ENCODE measurements around the gene TEX10. TPM values are rescaled to one million over a fixed set of nuclear protein-coding genes. Genes with fewer than 3 reads are reported as not detected.
A peak's percentile ranks its signal among the peaks of the same experiment; 100 is the strongest.

The TEX10 gene
- 30.6 TPM for polyA plus RNA-seq (2013, experiment 1 of 2)
- polyA plus RNA-seq (2013, experiment 2 of 2): 30.5 TPM

GRCh38 chr9:100352727-100353505, at the start of gene TEX10:
TSS of gene TEX10 (minus strand) at chr9:100352942. CDS start at chr9:100349363, 3,579 bp downstream.
- Histone ChIP-seq H3K9me3 (replicated peaks in 1 of 2; ENCODE audit: control insufficient read depth in 2 of 2, insufficient read depth in 1 of 2, low read depth in 1 of 2, low read length in 2 of 2) (peaks cover 5 to 27% of the 10 kb centered on the region in 2 donors), H2AFZ (ENCODE audit: low read length) (peak within 1 kb of the TSS; percentile 90)
- WGBS, 2 donors (ENCODE audit: extremely low coverage in 2 of 2, insufficient read length in 2 of 2, insufficient replicate concordance in 1 of 2): no CpG with 5 or more reads among the region's 53 CpGs

GRCh38 chr9:100401042-100401441, 48.3 kb upstream of the TEX10 start:
- no peak overlapping the region for H4K91ac ChIP-seq (ENCODE audit: low read depth, low read length, poor library complexity)
- H2BK120ac ChIP-seq (ENCODE audit: low read depth, low read length): no peak overlapping the region
- H3K27ac ChIP-seq (replicated peaks; ENCODE audit: low read length): no peak overlapping the region
- no peak overlapping the region for H3K4me3 ChIP-seq (ENCODE audit: low read length in 2 of 2)
- H3K14ac ChIP-seq (ENCODE audit: low read length): no peak overlapping the region
- no peak overlapping the region for H2BK12ac ChIP-seq (ENCODE audit: low read length)
- H2BK5ac ChIP-seq (ENCODE audit: low read length): no peak overlapping the region
- H4K8ac ChIP-seq (ENCODE audit: low read depth, low read length): no peak overlapping the region
- H3K36me3 ChIP-seq (replicated peaks in 1 of 2; ENCODE audit: control insufficient read depth in 2 of 2, insufficient read depth in 2 of 2, low read length in 2 of 2): no peaks in the 10 kb centered on the region
- no peak overlapping the region for H2AK5ac ChIP-seq (ENCODE audit: low read depth, low read length)
- no peak overlapping the region for H3K9ac ChIP-seq (ENCODE audit: low read depth, low read length, poor library complexity)
- H2BK15ac ChIP-seq (ENCODE audit: low read length): no peak overlapping the region
- no peak overlapping the region for H3K4me2 ChIP-seq (ENCODE audit: insufficient read depth, low read length, poor library complexity, severe bottlenecking)
- WGBS, 2 donors (ENCODE audit: extremely low coverage in 2 of 2, insufficient read length in 2 of 2, insufficient replicate concordance in 1 of 2): no CpG with 5 or more reads among the region's 1 CpG
- no peaks in the 10 kb centered on the region for H3K9me3 ChIP-seq (replicated peaks in 1 of 2; ENCODE audit: control insufficient read depth in 2 of 2, insufficient read depth in 1 of 2, low read depth in 1 of 2, low read length in 2 of 2)
- H3K18ac ChIP-seq (ENCODE audit: low read length): no peak overlapping the region
- H3K4ac ChIP-seq (ENCODE audit: low read length): no peak overlapping the region
- no peak overlapping the region for H3K23ac ChIP-seq (ENCODE audit: low read depth, low read length, poor library complexity)
- no peak overlapping the region for H2AFZ ChIP-seq (ENCODE audit: low read length)
- DNase-seq (ENCODE audit: low spot score): no peak
- no peaks in the 10 kb centered on the region for H3K27me3 ChIP-seq (ENCODE audit: control insufficient read depth in 3 of 3, insufficient read depth in 3 of 3, low read depth in 1 of 3, low read length in 3 of 3)
- H3K4me1 ChIP-seq (ENCODE audit: control insufficient read depth in 2 of 2, insufficient read depth in 1 of 2, low read depth in 1 of 2, low read length in 2 of 2): no peaks in the 10 kb centered on the region
- no peaks in the 10 kb centered on the region for H3K79me1 ChIP-seq (ENCODE audit: low read depth, low read length)

More at GRCh38 chr9:100352727-100353505, at the start of gene TEX10:
- Histone ChIP-seq H2BK15ac (ENCODE audit: low read length) (no peak within 1 kb of the TSS), H3K4me2 (ENCODE audit: insufficient read depth, low read length, poor library complexity, severe bottlenecking) (peak within 1 kb of the TSS; percentile 66), H3K9ac (ENCODE audit: low read depth, low read length, poor library complexity) (peak within 1 kb of the TSS; percentile 96), H3K18ac (ENCODE audit: low read length) (peak within 1 kb of the TSS; percentile 91), H4K91ac (ENCODE audit: low read depth, low read length, poor library complexity) (no peak within 1 kb of the TSS), H3K4me1 (ENCODE audit: control insufficient read depth in 2 of 2, insufficient read depth in 1 of 2, low read depth in 1 of 2, low read length in 2 of 2) (peaks cover 6 to 14% of the 10 kb centered on the region in 2 donors), H2BK12ac (ENCODE audit: low read length) (no peak within 1 kb of the TSS), H3K14ac (ENCODE audit: low read length) (peak within 1 kb of the TSS; percentile 97), H2BK5ac (ENCODE audit: low read length) (peak within 1 kb of the TSS; percentile 34), H2BK120ac (ENCODE audit: low read depth, low read length) (peak within 1 kb of the TSS; percentile 68), H3K23ac (ENCODE audit: low read depth, low read length, poor library complexity) (peak within 1 kb of the TSS; percentile 61), H3K79me1 (ENCODE audit: low read depth, low read length) (no peaks in the 10 kb centered on the region), H2AK5ac (ENCODE audit: low read depth, low read length) (peak within 1 kb of the TSS; percentile 92), H3K27ac (replicated peaks; ENCODE audit: low read length) (peak within 1 kb of the TSS; percentile 72), H3K4me3 (ENCODE audit: low read length in 2 of 2) (peak within 1 kb of the TSS; percentile 86 to 94), H3K27me3 (ENCODE audit: control insufficient read depth in 3 of 3, insufficient read depth in 3 of 3, low read depth in 1 of 3, low read length in 3 of 3) (no peaks in the 10 kb centered on the region), H3K4ac (ENCODE audit: low read length) (no peak within 1 kb of the TSS), H3K36me3 (replicated peaks in 1 of 2; ENCODE audit: control insufficient read depth in 2 of 2, insufficient read depth in 2 of 2, low read length in 2 of 2) (peaks cover 5 to 46% of the 10 kb centered on the region in 2 donors), H4K8ac (ENCODE audit: low read depth, low read length) (no peak within 1 kb of the TSS)
- DNase-seq (ENCODE audit: low spot score): peak; percentile 87

- no peak for DNase-seq (ENCODE audit: low spot score)
- Histone ChIP-seq H3K9ac (ENCODE audit: low read depth, low read length, poor library complexity) (no peak overlapping the region), H2AK5ac (ENCODE audit: low read depth, low read length) (no peak overlapping the region), H3K4ac (ENCODE audit: low read length) (no peak overlapping the region), H2BK12ac (ENCODE audit: low read length) (no peak overlapping the region), H2BK120ac (ENCODE audit: low read depth, low read length) (no peak overlapping the region), H2AFZ (ENCODE audit: low read length) (no peak overlapping the region), H3K23ac (ENCODE audit: low read depth, low read length, poor library complexity) (no peak overlapping the region), H2BK15ac (ENCODE audit: low read length) (no peak overlapping the region), H3K27ac (replicated peaks; ENCODE audit: low read length) (no peak overlapping the region), H2BK5ac (ENCODE audit: low read length) (no peak overlapping the region), H3K4me1 (ENCODE audit: control insufficient read depth in 2 of 2, insufficient read depth in 1 of 2, low read depth in 1 of 2, low read length in 2 of 2) (no peaks in the 10 kb centered on the region), H3K14ac (ENCODE audit: low read length) (no peak overlapping the region), H3K18ac (ENCODE audit: low read length) (no peak overlapping the region), H3K27me3 (ENCODE audit: control insufficient read depth in 3 of 3, insufficient read depth in 3 of 3, low read depth in 1 of 3, low read length in 3 of 3) (no peaks in the 10 kb centered on the region), H3K9me3 (replicated peaks in 1 of 2; ENCODE audit: control insufficient read depth in 2 of 2, insufficient read depth in 1 of 2, low read depth in 1 of 2, low read length in 2 of 2) (peaks cover 0 to 3% of the 10 kb centered on the region in 2 donors), H3K4me2 (ENCODE audit: insufficient read depth, low read length, poor library complexity, severe bottlenecking) (no peak overlapping the region), H3K4me3 (ENCODE audit: low read length in 2 of 2) (no peak overlapping the region), H3K36me3 (replicated peaks in 1 of 2; ENCODE audit: control insufficient read depth in 2 of 2, insufficient read depth in 2 of 2, low read length in 2 of 2) (peaks cover 2 to 5% of the 10 kb centered on the region in 2 donors), H4K91ac (ENCODE audit: low read depth, low read length, poor library complexity) (no peak overlapping the region), H3K79me1 (ENCODE audit: low read depth, low read length) (no peaks in the 10 kb centered on the region), H4K8ac (ENCODE audit: low read depth, low read length) (no peak overlapping the region)
- no CpG with 5 or more reads among the region's 3 CpGs for WGBS, 2 donors (ENCODE audit: extremely low coverage in 2 of 2, insufficient read length in 2 of 2, insufficient replicate concordance in 1 of 2)
Measured at GRCh38 chr9:100397529-100398266, 45.0 kb upstream of the TEX10 start.

GRCh38 chr9:100396769-100397168, 44.0 kb upstream of the TEX10 start:
- H4K91ac ChIP-seq (ENCODE audit: low read depth, low read length, poor library complexity): no peak overlapping the region

More at GRCh38 chr9:100396769-100397168, 44.0 kb upstream of the TEX10 start:
- no peak overlapping the region for H2BK5ac ChIP-seq (ENCODE audit: low read length)
- H3K79me1 ChIP-seq (ENCODE audit: low read depth, low read length): no peaks in the 10 kb centered on the region
- no peaks in the 10 kb centered on the region for H3K27me3 ChIP-seq (ENCODE audit: control insufficient read depth in 3 of 3, insufficient read depth in 3 of 3, low read depth in 1 of 3, low read length in 3 of 3)
- no peak overlapping the region for H3K18ac ChIP-seq (ENCODE audit: low read length)
- H3K27ac ChIP-seq (replicated peaks; ENCODE audit: low read length): no peak overlapping the region
- no peak overlapping the region for H3K4ac ChIP-seq (ENCODE audit: low read length)
- no peak overlapping the region for H4K8ac ChIP-seq (ENCODE audit: low read depth, low read length)
- H3K4me3 ChIP-seq (ENCODE audit: low read length in 2 of 2): no peak overlapping the region
- no peak overlapping the region for H2BK15ac ChIP-seq (ENCODE audit: low read length)
- H2BK12ac ChIP-seq (ENCODE audit: low read length): no peak overlapping the region
- H3K9ac ChIP-seq (ENCODE audit: low read depth, low read length, poor library complexity): no peak overlapping the region
- H3K4me1 ChIP-seq (ENCODE audit: control insufficient read depth in 2 of 2, insufficient read depth in 1 of 2, low read depth in 1 of 2, low read length in 2 of 2): no peaks in the 10 kb centered on the region
- no peak overlapping the region for H3K14ac ChIP-seq (ENCODE audit: low read length)
- no peak overlapping the region for H3K23ac ChIP-seq (ENCODE audit: low read depth, low read length, poor library complexity)
- H3K4me2 ChIP-seq (ENCODE audit: insufficient read depth, low read length, poor library complexity, severe bottlenecking): no peak overlapping the region
- H3K9me3 ChIP-seq (replicated peaks in 1 of 2; ENCODE audit: control insufficient read depth in 2 of 2, insufficient read depth in 1 of 2, low read depth in 1 of 2, low read length in 2 of 2): peaks cover 2 to 3% of the 10 kb centered on the region in 2 donors
- no peak overlapping the region for H2AFZ ChIP-seq (ENCODE audit: low read length)
- peaks cover 2 to 7% of the 10 kb centered on the region in 2 donors for H3K36me3 ChIP-seq (replicated peaks in 1 of 2; ENCODE audit: control insufficient read depth in 2 of 2, insufficient read depth in 2 of 2, low read length in 2 of 2)
- no peak overlapping the region for H2BK120ac ChIP-seq (ENCODE audit: low read depth, low read length)
- no CpG with 5 or more reads among the region's 9 CpGs for WGBS, 2 donors (ENCODE audit: extremely low coverage in 2 of 2, insufficient read length in 2 of 2, insufficient replicate concordance in 1 of 2)
- H2AK5ac ChIP-seq (ENCODE audit: low read depth, low read length): no peak overlapping the region
- no peak for DNase-seq (ENCODE audit: low spot score)
